ENCODE data around the gene SSR2. TPM values are rescaled to one million over a fixed set of nuclear protein-coding genes. Genes with fewer than 3 reads are reported as not detected.

Gene SSR2
- total RNA-seq, 4 donors from 2014 or later = 97.6 to 474 (median 227) TPM

DNA sequence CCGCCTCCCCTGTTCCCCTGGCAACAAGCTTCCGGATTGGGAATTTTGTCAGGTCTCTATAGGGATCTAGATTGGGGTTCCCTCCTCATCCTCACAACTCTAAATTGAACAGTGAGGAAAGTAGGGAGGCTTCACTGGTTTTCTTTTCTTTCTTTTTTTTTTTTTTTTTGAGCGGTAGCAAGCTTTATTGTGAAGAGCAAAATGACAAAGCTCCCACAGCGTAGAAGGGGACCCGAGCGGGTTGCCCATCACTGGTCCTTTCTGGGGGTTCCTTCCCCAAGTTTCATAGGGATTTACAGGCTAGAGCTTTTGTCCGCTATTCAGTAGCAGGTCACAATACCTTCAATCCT lies 52.7 kb downstream of the SSR2 start:
- Histone ChIP-seq H3K27ac (peak overlapping the region; percentile 79 to 88), H3K4me3 (no peak overlapping the region), H3K9me3 (no peaks in the 10 kb centered on the region), H3K27me3 (no peaks in the 10 kb centered on the region), H3K4me1 (peaks cover 10 to 36% of the 10 kb centered on the region in 2 donors), H3K36me3 (no peaks in the 10 kb centered on the region)
- no peak for TF ChIP-seq POLR2A (IDR thresholded peaks at IDR 0.05)
- TF ChIP-seq, protein P1, sequence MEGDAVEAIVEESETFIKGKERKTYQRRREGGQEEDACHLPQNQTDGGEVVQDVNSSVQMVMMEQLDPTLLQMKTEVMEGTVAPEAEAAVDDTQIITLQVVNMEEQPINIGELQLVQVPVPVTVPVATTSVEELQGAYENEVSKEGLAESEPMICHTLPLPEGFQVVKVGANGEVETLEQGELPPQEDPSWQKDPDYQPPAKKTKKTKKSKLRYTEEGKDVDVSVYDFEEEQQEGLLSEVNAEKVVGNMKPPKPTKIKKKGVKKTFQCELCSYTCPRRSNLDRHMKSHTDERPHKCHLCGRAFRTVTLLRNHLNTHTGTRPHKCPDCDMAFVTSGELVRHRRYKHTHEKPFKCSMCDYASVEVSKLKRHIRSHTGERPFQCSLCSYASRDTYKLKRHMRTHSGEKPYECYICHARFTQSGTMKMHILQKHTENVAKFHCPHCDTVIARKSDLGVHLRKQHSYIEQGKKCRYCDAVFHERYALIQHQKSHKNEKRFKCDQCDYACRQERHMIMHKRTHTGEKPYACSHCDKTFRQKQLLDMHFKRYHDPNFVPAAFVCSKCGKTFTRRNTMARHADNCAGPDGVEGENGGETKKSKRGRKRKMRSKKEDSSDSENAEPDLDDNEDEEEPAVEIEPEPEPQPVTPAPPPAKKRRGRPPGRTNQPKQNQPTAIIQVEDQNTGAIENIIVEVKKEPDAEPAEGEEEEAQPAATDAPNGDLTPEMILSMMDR (IDR thresholded peaks at IDR 0.05) = no peak
- no peak for DNase-seq
- intact Hi-C loops (cut with DNase I; ENCODE audit: low total_unique reads) = no loop called here

DNA sequence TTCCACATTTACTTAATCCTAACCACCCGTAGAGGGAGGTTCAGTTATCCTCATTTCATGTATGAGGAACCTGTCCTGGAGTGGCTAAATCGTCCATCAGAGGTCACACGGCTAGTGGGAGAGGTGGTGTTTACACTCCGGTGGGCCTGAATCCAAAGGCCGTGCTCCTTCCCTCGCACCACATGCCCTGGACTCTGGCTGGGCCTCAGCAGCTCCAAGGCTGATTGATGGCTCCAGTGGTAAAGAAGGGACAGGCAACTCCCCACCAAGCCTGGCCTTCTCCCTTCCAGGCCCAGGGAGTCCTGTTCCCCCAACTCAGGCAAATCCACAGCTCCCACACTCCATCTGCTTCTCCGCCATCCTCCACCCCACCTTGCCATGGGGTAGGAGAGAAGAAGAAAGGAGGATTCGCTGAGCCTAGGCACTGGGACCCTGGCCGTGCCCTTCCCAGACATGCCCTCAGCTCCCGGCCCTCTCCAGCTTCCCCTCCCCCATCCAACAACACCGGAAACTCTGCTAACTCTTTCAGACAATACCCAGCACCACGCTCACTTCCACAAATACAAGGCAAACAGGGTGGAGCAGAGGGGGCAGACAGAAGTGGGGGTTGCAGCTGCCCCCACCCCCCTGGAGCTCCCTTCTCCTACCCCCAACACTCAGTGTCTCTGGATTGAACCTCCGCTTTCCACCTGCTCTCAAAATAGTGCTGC lies 53.3 kb downstream of the SSR2 start:
- no peak overlapping the region for H3K4me3 ChIP-seq
- peaks cover 6 to 42% of the 10 kb centered on the region in 2 donors for H3K4me1 ChIP-seq
- H3K9me3 ChIP-seq = no peaks in the 10 kb centered on the region
- intact Hi-C loops (cut with DNase I; ENCODE audit: low total_unique reads) = no loop called here
- H3K36me3 ChIP-seq = no peaks in the 10 kb centered on the region
- TF ChIP-seq, protein P1 (IDR thresholded peaks at IDR 0.05) = no peak
- no peak for TF ChIP-seq POLR2A (IDR thresholded peaks at IDR 0.05)
- no peaks in the 10 kb centered on the region for H3K27me3 ChIP-seq
- peak overlapping the region; percentile 79 to 88 for H3K27ac ChIP-seq
- peak in 1 of 2 donors; percentile 65 for DNase-seq

GRCh38 chr1:155966750-155967149 lies 54.0 kb downstream of the SSR2 start:
- intact Hi-C loops (cut with DNase I; ENCODE audit: low total_unique reads) = no loop called here
- no peak overlapping the region for H3K4me3 ChIP-seq
- no peaks in the 10 kb centered on the region for H3K27me3 ChIP-seq
- TF ChIP-seq POLR2A (IDR thresholded peaks at IDR 0.05) = no peak
- TF ChIP-seq, protein P1 (IDR thresholded peaks at IDR 0.05) = no peak
- H3K4me1 ChIP-seq = peaks cover 6 to 49% of the 10 kb centered on the region in 2 donors
- no peaks in the 10 kb centered on the region for H3K9me3 ChIP-seq
- H3K36me3 ChIP-seq = no peaks in the 10 kb centered on the region
- DNase-seq = no peak
- peak overlapping the region; percentile 79 to 88 for H3K27ac ChIP-seq

GRCh38 chr1:155966135-155966534 lies 54.6 kb downstream of the SSR2 start:
- H3K36me3 ChIP-seq = no peaks in the 10 kb centered on the region
- no peak for TF ChIP-seq POLR2A (IDR thresholded peaks at IDR 0.05)
- TF ChIP-seq, protein P1 (IDR thresholded peaks at IDR 0.05) = no peak
- peak overlapping the region; percentile 79 to 88 for H3K27ac ChIP-seq
- DNase-seq = no peak
- H3K9me3 ChIP-seq = no peaks in the 10 kb centered on the region
- H3K4me1 ChIP-seq = peaks cover 11 to 49% of the 10 kb centered on the region in 2 donors
- no peaks in the 10 kb centered on the region for H3K27me3 ChIP-seq
- intact Hi-C loops (cut with DNase I; ENCODE audit: low total_unique reads) = no loop called here
- no peak overlapping the region for H3K4me3 ChIP-seq

DNA sequence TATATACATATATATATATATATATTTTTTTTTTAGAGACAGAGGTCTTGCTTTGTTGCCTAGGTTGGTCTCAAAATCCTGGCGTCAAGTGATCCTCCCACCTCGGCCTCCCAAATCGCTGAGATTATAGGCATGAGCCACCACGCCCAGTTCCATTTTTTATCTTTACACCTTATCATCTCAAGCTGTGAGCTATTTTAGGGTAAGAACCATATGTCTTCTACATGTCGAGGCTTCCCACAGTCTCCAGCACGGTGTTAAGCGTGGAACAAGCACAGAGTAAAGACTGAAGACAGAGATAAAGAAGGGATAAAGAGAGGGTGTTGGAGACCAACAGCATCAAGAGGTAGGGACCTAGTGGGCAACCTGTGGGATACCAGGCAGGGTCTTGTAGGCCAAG lies 56.6 kb downstream of the SSR2 start:
- TF ChIP-seq, protein P1 (IDR thresholded peaks at IDR 0.05) = no peak
- TF ChIP-seq POLR2A (IDR thresholded peaks at IDR 0.05) = no peak
- Histone ChIP-seq H3K27me3 (no peaks in the 10 kb centered on the region), H3K4me3 (no peak overlapping the region), H3K9me3 (no peaks in the 10 kb centered on the region), H3K36me3 (no peaks in the 10 kb centered on the region), H3K27ac (no peak overlapping the region), H3K4me1 (peaks cover 11 to 38% of the 10 kb centered on the region in 2 donors)
- intact Hi-C loops (cut with DNase I; ENCODE audit: low total_unique reads) = no loop called here
- DNase-seq = no peak

Data from uterus (tissue), 4 donors.